Stimulated activated CD8-positive, alpha-beta memory T cell treated with anti-CD3 and anti-CD28 coated beads, Interleukin-15, amount 100 ng/mL, for 4 hours (primary cell): ENCODE measurements around the gene LIFR.

Source experiments
- DNase-seq, 2 donors: peaks; one replicate each; pipeline ENCODE4 v3.0.0-alpha.2; 2020; ENCODE audit warnings: low read depth in 2 of 2

Gene LIFR

DNA sequence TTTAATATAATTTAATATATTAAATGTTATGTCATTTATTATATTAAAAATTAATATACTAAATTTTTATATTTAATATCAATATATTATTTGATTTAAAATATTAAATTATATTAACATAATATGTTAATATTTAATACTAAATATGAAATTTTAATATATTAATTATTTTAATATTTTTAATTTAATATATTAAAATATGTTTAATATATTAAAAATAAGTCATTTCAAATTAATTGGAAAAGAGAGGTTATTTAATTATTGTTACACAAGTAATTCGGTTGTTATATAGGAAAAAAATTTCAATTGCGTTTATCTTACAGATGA is 114.2 kb downstream of the LIFR start:
- no peak for DNase-seq

DNA sequence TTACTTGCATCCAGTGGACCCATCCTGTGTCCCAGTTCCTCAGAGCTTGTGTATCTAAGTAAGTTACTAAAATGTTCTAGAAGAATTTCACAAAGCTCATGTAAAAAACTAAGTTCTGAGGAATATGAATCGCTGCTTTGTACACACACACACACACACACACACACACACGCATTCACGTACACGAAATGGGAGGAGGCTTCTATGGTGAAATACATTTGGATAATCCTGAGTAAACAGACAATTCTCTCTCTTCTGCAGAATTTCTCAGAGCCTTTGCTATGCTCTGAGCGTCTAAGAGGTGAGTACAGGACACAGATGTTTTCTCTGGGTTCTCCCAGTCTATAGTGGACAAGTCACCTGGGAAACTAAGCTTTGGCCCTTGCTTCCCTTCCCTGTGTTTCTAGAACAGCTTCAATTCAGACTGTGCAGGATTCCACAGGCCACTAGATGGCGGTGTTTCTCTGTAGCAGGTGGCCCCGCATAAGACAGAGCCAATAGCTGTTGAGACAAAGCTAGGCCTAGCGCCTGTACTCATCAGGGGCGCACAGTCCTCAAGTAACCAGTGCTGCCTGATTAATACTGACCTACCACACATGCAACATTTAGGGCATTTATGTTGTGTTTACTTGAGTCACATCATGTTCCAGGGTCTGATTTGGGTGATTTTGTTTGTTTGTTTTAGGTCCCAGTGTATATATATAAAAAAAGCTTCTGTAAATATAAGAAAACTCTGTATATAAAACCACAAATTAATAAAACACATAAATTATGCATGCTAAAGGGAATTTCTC is 114.8 kb downstream of the LIFR start:
- DNase-seq, result peak; percentile 17 to 62

DNA sequence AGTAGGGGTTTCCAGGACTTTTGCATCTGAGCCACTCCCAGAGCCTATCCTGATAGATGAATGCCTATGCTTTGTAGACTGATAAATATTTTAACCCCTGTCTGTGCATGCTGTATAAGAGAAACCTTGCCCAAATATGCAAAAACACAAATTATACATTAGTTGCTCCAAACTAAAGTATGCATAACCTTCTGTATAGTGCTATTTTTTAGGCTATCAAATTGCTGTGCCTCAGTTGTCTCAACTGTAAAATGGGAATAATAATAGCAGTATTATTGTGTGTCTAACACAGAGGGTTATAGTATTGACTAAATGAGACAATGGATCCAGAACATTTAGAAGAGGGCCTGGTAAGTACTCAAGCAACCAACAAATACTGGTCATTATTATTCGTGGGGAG is 117.7 kb downstream of the LIFR start:
- DNase-seq, result no peak

DNA sequence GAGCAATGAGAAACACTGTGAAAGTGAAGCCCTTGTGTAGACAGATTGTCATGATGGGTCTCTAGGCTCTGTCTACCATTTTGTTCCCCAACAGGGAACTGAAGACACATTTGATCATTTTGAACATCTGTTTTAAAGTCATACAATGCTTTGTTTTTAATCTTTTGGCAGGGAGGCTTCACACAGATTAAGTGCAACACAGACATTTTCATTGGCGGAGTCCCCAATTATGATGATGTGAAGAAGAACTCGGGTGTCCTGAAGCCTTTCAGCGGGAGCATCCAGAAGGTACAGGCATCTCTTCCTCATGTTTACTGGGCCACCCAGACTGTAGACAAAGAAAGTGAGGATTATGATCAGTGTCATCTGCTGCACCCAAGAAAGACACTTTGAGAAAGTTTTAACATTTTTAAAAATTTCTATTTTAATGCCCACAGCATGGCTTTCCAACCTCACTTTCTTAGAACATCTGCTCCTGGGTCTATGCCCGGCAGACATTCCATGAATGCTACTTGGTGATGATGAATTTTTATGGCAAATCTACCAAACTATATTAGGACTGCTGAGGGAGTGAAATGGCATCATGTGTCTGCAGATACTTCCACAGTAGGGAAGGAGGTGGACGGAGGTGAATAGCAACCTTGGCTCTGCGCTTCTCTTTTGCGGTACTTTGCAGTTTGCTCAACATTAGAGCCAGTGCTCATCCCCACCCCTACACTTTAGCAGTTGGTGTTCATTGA is 121.3 kb downstream of the LIFR start:
- DNase-seq, result no peak

DNA sequence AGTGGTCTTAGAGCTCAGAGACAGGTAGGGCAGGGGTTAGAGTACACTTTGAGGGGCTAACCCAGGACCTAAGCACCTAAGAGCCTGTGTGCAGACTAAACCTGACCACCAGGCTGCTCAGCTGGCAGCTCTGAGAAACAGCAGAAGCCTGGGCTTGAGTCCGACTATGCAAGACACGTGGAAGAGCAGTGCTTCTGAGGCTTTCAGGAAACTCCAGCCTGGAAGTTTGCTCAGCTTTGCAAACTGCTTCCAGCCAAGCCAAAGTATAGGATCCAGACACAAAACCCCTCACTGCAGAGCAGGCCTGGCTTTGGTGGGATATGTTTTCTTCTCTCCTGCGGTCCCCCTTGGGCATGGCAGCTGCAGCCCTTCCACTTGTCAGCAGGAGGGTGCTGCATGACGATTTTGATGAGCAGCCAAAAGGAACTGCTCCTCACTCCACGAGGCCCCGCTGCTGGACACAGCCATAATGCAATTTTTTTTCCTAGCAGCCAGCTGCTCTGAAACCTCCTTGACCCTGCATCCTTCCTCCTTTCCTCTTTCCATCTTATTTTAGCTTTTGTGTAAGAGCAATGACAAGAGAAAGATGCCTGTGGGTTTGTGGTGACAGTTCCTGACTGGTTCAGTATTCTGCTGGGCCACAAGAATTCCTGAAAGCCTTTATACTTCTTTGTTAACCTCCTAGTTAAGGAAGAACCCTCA is 123.1 kb downstream of the LIFR start:
- DNase-seq, result no peak

DNA sequence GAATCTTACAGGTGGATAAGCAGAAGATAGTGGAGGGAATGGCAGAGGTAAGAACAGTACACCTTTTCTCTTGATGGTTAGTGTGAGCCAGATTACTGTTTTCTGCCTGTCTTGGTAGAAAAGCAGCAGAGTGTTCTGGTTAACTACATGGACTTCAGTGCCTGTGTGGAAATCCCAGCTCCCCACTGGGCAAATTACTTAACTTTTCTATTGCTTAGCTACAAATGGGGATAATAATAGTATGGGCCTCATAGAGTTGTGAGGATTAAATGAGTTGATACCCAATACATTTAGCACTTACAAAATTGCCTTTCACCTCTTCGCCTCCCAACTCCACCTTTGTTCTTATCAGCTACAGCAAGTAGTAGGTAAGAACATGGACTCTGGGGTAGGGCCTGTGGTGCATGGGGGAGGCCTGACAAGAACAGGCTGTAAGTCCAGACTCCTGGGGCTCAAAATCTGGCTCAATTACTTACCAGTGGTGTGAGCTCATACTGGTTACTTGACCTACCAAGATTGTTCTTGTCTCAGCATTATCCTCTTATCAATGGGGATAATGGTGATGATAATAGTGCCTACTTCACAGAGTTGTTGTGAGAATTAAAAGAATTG is 125.1 kb downstream of the LIFR start:
- no peak for DNase-seq

DNA sequence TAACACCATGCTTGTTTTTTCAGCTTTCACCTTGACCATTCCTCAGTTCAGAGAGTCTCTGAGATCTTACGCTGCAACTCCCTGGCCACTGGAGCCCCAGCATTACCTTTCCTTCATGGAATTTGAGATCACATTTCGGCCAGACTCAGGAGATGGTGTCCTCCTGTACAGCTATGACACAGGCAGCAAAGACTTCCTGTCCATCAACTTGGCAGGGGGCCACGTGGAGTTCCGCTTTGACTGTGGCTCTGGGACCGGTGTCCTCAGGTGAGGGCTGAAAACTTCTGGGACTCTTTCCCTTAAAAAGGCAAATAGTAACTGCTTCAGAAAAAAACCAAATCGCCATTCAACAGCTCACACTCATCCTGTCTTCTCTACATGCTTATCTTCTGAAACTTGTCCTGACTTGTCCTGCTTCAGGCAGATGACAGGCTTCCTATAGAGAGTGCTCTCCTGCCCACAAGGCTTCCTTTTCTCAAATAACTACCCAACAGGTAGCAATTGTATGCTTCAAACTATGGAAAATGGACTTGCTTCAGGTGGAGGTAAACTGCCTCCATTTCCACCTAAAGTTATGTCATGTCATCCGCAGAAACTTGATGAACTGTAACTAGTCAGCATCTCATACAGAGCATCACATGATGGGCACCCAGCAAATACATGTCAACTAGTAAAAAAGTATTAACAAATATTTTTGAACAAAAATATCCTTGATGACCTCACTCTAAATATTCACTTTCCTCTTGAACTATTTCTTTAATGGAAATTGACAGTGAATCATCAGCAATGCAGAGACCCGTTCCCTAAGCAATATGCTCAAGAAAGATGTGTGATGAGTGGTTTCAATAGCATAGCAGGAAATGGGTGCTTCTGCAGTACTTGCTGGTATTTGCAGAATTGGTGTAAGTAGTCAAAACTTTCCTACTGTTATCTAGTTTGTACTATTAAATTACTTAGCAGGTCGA is 129.2 kb downstream of the LIFR start:
- no peak for DNase-seq

DNA sequence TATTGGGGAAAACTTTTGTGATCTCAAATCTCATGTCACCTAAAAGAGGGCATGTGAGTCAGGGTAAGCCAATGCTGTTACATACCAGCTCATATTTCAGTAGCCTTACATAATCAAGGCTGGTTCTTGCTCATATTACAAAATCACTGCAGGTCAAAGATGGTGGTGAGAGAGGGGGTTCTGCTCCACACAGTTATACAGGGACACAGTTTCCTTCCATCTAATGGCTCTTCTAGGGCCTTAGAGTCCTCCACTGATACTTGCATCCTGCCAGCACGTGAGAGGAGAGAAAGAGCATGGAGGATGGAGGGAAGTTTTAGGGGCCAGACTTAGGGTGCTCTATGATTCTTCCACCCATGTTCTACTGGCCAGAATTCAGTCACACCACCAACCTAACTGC is 130.0 kb downstream of the LIFR start:
- DNase-seq, result no peak
